PFSK-1 (cell line): ENCODE data around the gene MAMLD1.

Experiments used
- POLR2AphosphoS5 ChIP-seq: IDR thresholded peaks from 2 replicates; pipeline ENCODE4 v1.6.1; 2012; ENCODE audit warnings: low read depth, mild to moderate bottlenecking, control low read depth, low read length, moderate library complexity
- SIN3A ChIP-seq: IDR thresholded peaks from 2 replicates; pipeline ENCODE4 v1.6.1; 2012; ENCODE audit warnings: mild to moderate bottlenecking, low read length, moderate library complexity, borderline replicate concordance; ENCODE audit not compliant: insufficient read depth
- TAF1 ChIP-seq: IDR thresholded peaks from 2 replicates; pipeline ENCODE4 v1.6.1; 2012; ENCODE audit warnings: low read length, control low read depth, borderline replicate concordance; ENCODE audit not compliant: insufficient read depth
- TF ChIP-seq, protein P1 (sequence below), 2 experiments: IDR thresholded peaks; 2 replicates each; pipeline versions ENCODE4 v1.6.1 to v1.8.0; 2011 to 2012; ENCODE audit warnings: low read depth in 2 of 2, low read length in 2 of 2, control low read depth in 1 of 2, inconsistent platforms in 1 of 2, mild to moderate bottlenecking in 1 of 2, moderate library complexity in 1 of 2; ENCODE audit not compliant: insufficient read depth in 1 of 2

DNA sequence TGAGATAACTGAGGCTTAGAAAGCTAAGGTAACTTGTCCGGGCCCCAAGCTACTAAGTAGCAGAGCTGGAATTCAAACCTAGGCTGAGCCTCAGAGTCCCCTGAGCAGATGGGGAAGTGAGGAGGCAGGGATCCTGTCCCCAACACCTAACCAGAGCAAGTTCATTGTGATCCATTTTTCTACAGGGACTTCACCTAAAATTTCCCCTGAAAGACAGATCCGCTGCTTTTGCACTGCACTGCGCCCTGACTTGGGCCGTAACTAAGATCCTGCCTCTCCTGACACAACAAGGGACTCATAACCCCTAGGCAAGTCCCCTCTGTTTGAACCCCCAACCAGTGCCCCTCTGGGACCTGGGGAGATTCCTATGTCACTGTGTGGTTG, 179.7 kb downstream of the MAMLD1 start:
- TF ChIP-seq, protein P1, sequence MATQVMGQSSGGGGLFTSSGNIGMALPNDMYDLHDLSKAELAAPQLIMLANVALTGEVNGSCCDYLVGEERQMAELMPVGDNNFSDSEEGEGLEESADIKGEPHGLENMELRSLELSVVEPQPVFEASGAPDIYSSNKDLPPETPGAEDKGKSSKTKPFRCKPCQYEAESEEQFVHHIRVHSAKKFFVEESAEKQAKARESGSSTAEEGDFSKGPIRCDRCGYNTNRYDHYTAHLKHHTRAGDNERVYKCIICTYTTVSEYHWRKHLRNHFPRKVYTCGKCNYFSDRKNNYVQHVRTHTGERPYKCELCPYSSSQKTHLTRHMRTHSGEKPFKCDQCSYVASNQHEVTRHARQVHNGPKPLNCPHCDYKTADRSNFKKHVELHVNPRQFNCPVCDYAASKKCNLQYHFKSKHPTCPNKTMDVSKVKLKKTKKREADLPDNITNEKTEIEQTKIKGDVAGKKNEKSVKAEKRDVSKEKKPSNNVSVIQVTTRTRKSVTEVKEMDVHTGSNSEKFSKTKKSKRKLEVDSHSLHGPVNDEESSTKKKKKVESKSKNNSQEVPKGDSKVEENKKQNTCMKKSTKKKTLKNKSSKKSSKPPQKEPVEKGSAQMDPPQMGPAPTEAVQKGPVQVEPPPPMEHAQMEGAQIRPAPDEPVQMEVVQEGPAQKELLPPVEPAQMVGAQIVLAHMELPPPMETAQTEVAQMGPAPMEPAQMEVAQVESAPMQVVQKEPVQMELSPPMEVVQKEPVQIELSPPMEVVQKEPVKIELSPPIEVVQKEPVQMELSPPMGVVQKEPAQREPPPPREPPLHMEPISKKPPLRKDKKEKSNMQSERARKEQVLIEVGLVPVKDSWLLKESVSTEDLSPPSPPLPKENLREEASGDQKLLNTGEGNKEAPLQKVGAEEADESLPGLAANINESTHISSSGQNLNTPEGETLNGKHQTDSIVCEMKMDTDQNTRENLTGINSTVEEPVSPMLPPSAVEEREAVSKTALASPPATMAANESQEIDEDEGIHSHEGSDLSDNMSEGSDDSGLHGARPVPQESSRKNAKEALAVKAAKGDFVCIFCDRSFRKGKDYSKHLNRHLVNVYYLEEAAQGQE (IDR thresholded peaks at IDR 0.05; ENCODE audit: insufficient read depth in 1 of 2, low read depth in 2 of 2, low read length in 2 of 2), result no peak
- TF ChIP-seq SIN3A, result no peak
- no peak for TF ChIP-seq POLR2AphosphoS5
- no peak for TF ChIP-seq TAF1
